Thyroid gland (tissue), 4 donors: ENCODE measurements around the gene XRCC4. TPM values are rescaled to one million over a fixed set of nuclear protein-coding genes. Genes with fewer than 3 reads are reported as not detected.

Experiments
- DNase-seq, 2 donors: peaks; one replicate each; pipeline ENCODE4 v3.0.0-alpha.2; 2019
- H3K27ac ChIP-seq, 3 donors: fragments of 200-600 bp; sonication (generic); 1 replicate in 2 of 3; 2 replicates in 1 of 3; pipeline ENCODE4 v1.5.1; 2016 to 2019; ENCODE audit warnings: mild to moderate bottlenecking in 1 of 3, moderate library complexity in 1 of 3
- H3K27me3 ChIP-seq: fragments of 200-600 bp; sonication (generic); one replicate; pipeline ENCODE4 v1.5.1; 2019
- H3K36me3 ChIP-seq, 2 donors: fragments of 200-600 bp; sonication (generic); one replicate each; pipeline ENCODE4 v1.5.1; 2016 to 2019
- H3K4me1 ChIP-seq, 2 donors: fragments of 200-600 bp; sonication (generic); one replicate each; pipeline ENCODE4 v1.5.1; 2017 to 2019
- H3K4me3 ChIP-seq, 3 donors: fragments of 200-600 bp; sonication (generic); replicated peaks in 1 of 3; 1 replicate in 2 of 3; 2 replicates in 1 of 3; pipeline ENCODE4 v1.5.1; 2016; ENCODE audit warnings: mild to moderate bottlenecking in 1 of 3
- H3K9me3 ChIP-seq: fragments of 200-600 bp; sonication (generic); one replicate; pipeline ENCODE4 v1.5.1; 2017
- CTCF ChIP-seq, 6 experiments: fragments of 200-600 bp in 3 of 6; fragments of 450-650 bp in 3 of 6; sonication (generic) in 3 of 6; IDR thresholded peaks; one replicate each; pipeline ENCODE4 v1.5.1; 2016 to 2019; ENCODE audit warnings: antibody characterized with exemption in 6 of 6, mild to moderate bottlenecking in 2 of 6, inconsistent platforms in 1 of 6, moderate library complexity in 1 of 6
- POLR2A ChIP-seq, 2 donors: fragments of 450-650 bp; IDR thresholded peaks; one replicate each; pipeline ENCODE4 v1.6.1; 2017; ENCODE audit warnings: antibody characterized with exemption in 2 of 2, mild to moderate bottlenecking in 2 of 2, moderate library complexity in 1 of 2
- WGBS, 2 donors: methylation state at CpG; one replicate each; pipeline ENCODE4 v1.1.5; 2017; 5-methylcytosine and 5-hydroxymethylcytosine counted together
- intact Hi-C: fragments of 100-400 bp; cut with DNase I; formaldehyde crosslinking; loops from one replicate; pipeline ENCODE4 v1.15.1; 2023
- total RNA-seq, 4 donors: library from RNA; depleted of rRNA; stranded (reverse); fragments of >200 nt; gene quantifications; one replicate each; pipeline ENCODE4 v1.2.3, GENCODE V29; 2016

Gene XRCC4
- total RNA-seq, 4 donors from 2014 or later = 6.7 to 11.6 (median 9.1) TPM

DNA sequence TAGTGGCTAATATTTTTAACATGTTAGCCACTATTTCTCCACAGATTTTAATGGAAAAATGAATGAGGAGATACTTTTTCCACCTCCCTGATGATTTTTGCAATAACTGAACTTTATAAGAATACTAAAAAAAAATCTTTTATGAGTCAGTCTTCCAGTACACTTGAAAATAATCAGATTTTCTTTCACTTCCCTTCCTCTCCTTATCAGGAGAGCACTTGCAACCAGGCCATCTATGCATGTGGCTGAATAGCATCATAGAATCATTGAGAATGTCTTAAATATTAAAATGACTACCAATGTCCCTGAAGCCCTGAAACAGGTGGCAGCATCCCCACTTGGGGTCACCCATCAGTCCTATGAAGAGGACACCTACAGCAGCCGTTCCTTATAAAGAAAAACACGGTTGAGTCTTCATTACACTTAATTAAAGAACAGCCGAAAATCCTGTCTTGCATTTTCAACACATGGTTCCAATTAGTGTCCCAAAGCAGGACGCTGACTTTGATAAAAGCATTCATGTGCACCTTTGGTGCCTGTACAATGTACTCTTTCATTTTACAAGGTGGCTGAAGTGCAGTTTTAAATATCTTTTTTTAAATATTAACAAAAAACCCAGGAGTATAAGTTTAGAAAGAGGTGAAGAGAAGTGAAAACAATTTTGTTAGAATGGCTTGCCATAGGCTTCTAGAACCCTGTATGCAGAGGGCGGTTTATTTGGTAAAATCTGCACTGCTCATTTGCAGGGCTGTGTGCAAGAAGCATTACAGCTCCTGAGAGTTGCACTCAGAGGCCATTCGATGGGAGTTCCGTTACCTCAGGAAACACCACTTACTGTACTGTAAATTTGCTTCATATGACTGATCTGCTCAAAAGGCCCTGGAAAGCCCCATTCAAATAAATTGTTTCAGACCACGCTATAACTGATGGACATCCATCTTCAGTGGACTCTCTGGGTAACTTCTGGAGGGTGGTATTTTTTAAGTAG is 287.3 kb downstream of the XRCC4 start:
- Histone ChIP-seq H3K27ac (no peak overlapping the region), H3K27me3 (no peaks in the 10 kb centered on the region), H3K9me3 (no peaks in the 10 kb centered on the region), H3K4me1 (no peaks in the 10 kb centered on the region), H3K4me3 (no peak overlapping the region), H3K36me3 (no peaks in the 10 kb centered on the region)
- TF ChIP-seq POLR2A (IDR thresholded peaks at IDR 0.05) (no peak), CTCF (IDR thresholded peaks at IDR 0.05) (no peak)
- DNase-seq = no peak
- WGBS, 2 donors = 80 to 82% methylated on average over 8 of the region's 8 CpGs
- intact Hi-C loops = no loop called here

GRCh38 chr5:83368319-83368718 is 291.0 kb downstream of the XRCC4 start:
- no peaks in the 10 kb centered on the region for H3K27me3 ChIP-seq
- no peak overlapping the region for H3K27ac ChIP-seq
- no peak for DNase-seq
- H3K4me3 ChIP-seq = no peak overlapping the region
- H3K4me1 ChIP-seq = no peaks in the 10 kb centered on the region
- WGBS, 2 donors = 70 to 77% methylated on average over 5 of the region's 5 CpGs
- no peaks in the 10 kb centered on the region for H3K9me3 ChIP-seq
- no peaks in the 10 kb centered on the region for H3K36me3 ChIP-seq
- TF ChIP-seq POLR2A (IDR thresholded peaks at IDR 0.05) = no peak
- no peak for TF ChIP-seq CTCF (IDR thresholded peaks at IDR 0.05)
- intact Hi-C loops = no loop called here

DNA sequence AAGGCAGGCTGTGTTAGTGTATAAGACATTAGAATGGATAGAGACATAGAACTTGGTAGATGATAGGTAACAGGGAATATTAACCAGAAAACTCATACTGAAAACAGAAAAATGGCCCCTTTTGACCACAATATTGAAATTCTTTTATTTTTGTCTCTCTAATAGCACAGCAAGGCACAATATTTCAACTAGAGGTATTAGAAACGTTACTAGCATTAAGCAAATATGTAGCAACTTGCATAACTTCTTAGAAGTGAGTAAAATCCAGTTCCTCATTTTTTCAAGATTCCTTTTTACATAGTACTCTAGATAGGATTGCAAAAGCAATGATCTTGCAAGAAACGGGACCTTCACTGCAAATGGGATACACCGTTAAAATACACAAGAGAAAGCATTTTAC is 291.5 kb downstream of the XRCC4 start:
- intact Hi-C loops = no loop called here
- H3K27me3 ChIP-seq = no peaks in the 10 kb centered on the region
- H3K4me3 ChIP-seq = no peak overlapping the region
- no peaks in the 10 kb centered on the region for H3K36me3 ChIP-seq
- H3K9me3 ChIP-seq = no peaks in the 10 kb centered on the region
- TF ChIP-seq POLR2A (IDR thresholded peaks at IDR 0.05) = no peak
- no peak for TF ChIP-seq CTCF (IDR thresholded peaks at IDR 0.05)
- H3K4me1 ChIP-seq = no peaks in the 10 kb centered on the region
- no peak overlapping the region for H3K27ac ChIP-seq
- WGBS, 2 donors = 71 to 85% methylated on average over 3 of the region's 3 CpGs
- DNase-seq = no peak

- 49 to 68% methylated on average over 1 of the region's 1 CpG for WGBS, 2 donors
- Histone ChIP-seq H3K27me3 (no peaks in the 10 kb centered on the region), H3K27ac (no peak overlapping the region), H3K4me1 (no peaks in the 10 kb centered on the region), H3K9me3 (no peaks in the 10 kb centered on the region), H3K36me3 (no peaks in the 10 kb centered on the region), H3K4me3 (no peak overlapping the region)
- DNase-seq = no peak
- intact Hi-C loops = no loop called here
- no peak for TF ChIP-seq CTCF (IDR thresholded peaks at IDR 0.05)
- no peak for TF ChIP-seq POLR2A (IDR thresholded peaks at IDR 0.05)
These were observed 293.6 kb downstream of the XRCC4 start for GRCh38 chr5:83370957-83371356.

DNA sequence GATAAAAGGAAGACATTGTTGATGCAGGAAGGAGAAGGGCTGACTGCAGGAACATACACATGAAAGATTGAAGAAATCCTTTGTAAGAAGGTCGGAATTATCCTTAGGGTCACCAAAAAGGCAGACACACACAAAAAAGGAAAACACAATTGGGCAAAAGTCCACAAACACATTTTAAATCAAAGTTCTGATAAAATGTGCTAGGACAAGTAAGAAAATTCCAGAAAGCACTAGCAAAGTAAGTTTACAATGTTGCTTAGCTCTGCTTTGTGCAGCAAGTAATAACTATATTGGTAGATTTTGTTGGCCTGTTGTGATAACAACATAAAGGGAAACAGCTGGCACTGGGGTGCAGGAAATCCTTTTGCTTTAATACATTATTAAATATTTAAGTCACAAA is 294.4 kb downstream of the XRCC4 start:
- intact Hi-C loops = no loop called here
- H3K9me3 ChIP-seq = no peaks in the 10 kb centered on the region
- WGBS, 2 donors = 87 to 95% methylated on average over 1 of the region's 1 CpG

More for the DNA sequence above, 294.4 kb downstream of the XRCC4 start:
- no peak for DNase-seq
- no peak for TF ChIP-seq CTCF (IDR thresholded peaks at IDR 0.05)
- no peak for TF ChIP-seq POLR2A (IDR thresholded peaks at IDR 0.05)
- Histone ChIP-seq H3K36me3 (no peaks in the 10 kb centered on the region), H3K4me3 (no peak overlapping the region), H3K27ac (no peak overlapping the region), H3K4me1 (no peaks in the 10 kb centered on the region), H3K27me3 (no peaks in the 10 kb centered on the region)
